Fibroblast of skin of right quadriceps (primary cell): ENCODE data around the gene SYDE1.
"Not testable (repeated sequence)": the region's sequence is repeated elsewhere in the genome, so short reads cannot be mapped to it uniquely, and the experiment has no call there.

Experiments
- DNase-seq: peaks from one replicate; pipeline ENCODE4 v3.0.0-alpha.2; 2013

SYDE1 gene

GRCh38 chr19:15107061-15108010 is at the start of gene SYDE1:
Gene SYDE1, plus strand, starts transcription at chr19:15107401. Its CDS starts 33 bp downstream, at chr19:15107434.
- peak; percentile 87 for DNase-seq

GRCh38 chr19:15062036-15062435 is 45.2 kb upstream of the SYDE1 start:
- no peak for DNase-seq

- not testable (repeated sequence) for DNase-seq
Measured at GRCh38 chr19:15070386-15070785, 36.8 kb upstream of the SYDE1 start.

GRCh38 chr19:15072930-15073647 is 34.1 kb upstream of the SYDE1 start:
- no peak for DNase-seq

GRCh38 chr19:15074371-15074770 is 32.8 kb upstream of the SYDE1 start:
- no peak for DNase-seq

GRCh38 chr19:15075806-15076205 is 31.4 kb upstream of the SYDE1 start:
- no peak for DNase-seq

- DNase-seq: not testable (repeated sequence)
Measured at GRCh38 chr19:15080002-15080401, 27.2 kb upstream of the SYDE1 start.

- no peak for DNase-seq
Measured at GRCh38 chr19:15081911-15082310, 25.3 kb upstream of the SYDE1 start, which contains the start of gene OR1I1. Gene OR1I1, plus strand, starts transcription at chr19:15082211. Its CDS starts 4,855 bp downstream, at chr19:15087066.

- DNase-seq: no peak
Measured at GRCh38 chr19:15087182-15087581, 20.0 kb upstream of the SYDE1 start.

GRCh38 chr19:15091918-15092753 is 15.1 kb upstream of the SYDE1 start:
- peak; percentile 63 for DNase-seq

- DNase-seq: no peak
Measured at GRCh38 chr19:15093001-15093400, 14.2 kb upstream of the SYDE1 start.

- no peak for DNase-seq
Measured at GRCh38 chr19:15096223-15096622, 11.0 kb upstream of the SYDE1 start.

- DNase-seq: not testable (repeated sequence)
Measured at GRCh38 chr19:15097980-15098379, 9.2 kb upstream of the SYDE1 start.

GRCh38 chr19:15098460-15098859 is 8.7 kb upstream of the SYDE1 start:
- DNase-seq: no peak

GRCh38 chr19:15099017-15099582 is 8.1 kb upstream of the SYDE1 start:
- no peak for DNase-seq

GRCh38 chr19:15101479-15102082 is 5.6 kb upstream of the SYDE1 start:
- no peak for DNase-seq

- no peak for DNase-seq
Measured at GRCh38 chr19:15104003-15104402, 3.2 kb upstream of the SYDE1 start.

- no peak for DNase-seq
Measured at GRCh38 chr19:15104411-15104810, 2.8 kb upstream of the SYDE1 start.

- DNase-seq: no peak
Measured at GRCh38 chr19:15105044-15105443, 2.2 kb upstream of the SYDE1 start.

GRCh38 chr19:15108145-15108844 is 1.1 kb downstream of the SYDE1 start:
- no peak for DNase-seq
